Activated CD4-positive, alpha-beta T cell treated with anti-CD3 and anti-CD28 coated beads, Interleukin-2, amount 50 U/mL, for 24 hours (primary cell): ENCODE results near the gene OSTF1.

Experiments used
- DNase-seq, 2 donors: peaks; one replicate each; pipeline ENCODE4 v3.0.0-alpha.2; 2020; ENCODE audit warnings: low read depth in 1 of 2, low spot score in 1 of 2

Gene OSTF1

DNA sequence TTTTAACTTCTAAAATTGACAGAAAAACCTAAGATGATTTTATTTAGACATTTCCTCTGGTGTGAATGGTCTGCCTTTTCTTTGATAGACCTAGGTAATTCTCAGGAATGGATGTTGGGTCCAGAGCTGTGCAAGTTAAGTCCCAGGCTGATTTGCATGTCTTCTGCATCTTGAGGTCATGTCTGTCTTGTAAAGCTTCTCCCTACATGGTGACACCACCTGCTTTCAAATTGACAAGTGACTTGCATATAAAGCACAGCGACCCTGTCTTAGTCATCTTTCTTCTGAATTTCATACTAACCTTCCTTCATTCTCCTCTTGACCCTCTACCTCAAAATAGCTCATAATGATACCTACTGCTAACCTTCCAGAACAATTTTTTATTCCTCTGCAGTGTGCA lies 29.2 kb downstream of the OSTF1 start:
- no peak for DNase-seq

DNA sequence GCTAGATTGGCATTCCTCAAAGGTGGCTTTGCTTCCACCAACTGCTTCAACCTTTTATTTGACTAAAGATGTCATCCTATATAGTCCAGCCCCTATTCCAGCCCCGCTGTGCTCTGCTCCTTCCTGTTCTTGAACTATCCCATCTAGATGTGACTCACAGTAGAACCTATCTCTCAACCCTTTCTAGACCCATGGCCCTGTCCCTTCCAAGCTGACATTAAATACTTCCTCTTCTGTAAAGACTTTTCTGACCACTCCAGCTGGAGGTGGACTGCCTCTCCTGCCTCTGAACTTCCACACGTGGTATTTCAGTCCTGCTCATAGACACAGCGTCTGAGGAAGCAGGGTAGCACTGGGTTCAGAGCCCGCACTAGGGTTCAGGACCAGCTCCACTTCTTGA lies 32.4 kb downstream of the OSTF1 start:
- DNase-seq = no peak

DNA sequence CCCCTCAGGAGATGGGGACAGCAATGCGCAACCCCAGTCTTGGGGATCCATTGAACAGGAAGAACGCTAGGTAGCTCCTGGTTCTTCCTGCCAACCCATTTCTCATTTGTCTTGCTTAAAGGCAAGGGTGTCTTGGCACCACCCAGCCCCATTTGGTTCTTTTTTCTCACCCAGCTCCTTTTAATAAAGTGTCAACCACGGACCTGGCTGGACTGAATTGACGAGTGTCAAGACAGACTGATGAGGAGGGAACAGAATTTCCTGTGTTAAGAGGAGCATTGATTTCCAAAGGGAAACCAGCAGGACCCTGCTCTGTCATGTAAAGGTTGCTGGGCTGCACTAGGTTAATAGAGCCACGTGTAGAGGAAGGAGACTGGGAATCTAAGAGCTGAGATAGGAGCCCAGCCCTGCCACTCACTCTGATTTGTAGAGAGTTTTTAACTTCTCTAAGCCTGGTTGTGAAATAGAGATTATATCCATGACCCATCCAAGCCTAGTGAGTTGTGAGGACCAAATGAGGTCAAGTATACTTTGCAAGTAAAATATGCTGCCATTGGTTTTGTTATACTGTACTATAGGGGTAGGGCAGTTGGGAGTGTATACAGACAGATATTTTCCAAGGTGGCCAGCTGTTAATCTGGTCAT lies 33.7 kb downstream of the OSTF1 start:
- no peak for DNase-seq

DNA sequence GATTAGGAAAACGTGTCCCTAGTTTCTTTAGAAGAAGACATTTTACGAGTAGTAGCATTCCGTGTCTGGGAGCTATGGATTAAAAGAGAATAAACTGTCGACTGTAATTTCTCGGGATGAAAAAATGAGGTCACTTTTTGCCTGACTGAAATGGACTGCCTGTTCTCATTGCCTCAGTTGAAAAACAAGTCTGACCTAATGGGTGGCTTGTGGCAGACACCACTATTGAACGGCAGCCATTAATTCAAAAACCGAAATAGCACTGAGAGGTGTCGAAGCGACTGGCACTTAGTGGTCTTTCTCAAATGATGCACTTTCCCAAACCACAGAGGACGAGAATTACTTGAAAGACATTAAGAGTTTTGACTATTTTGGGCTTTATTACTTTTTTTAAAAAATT lies 35.4 kb downstream of the OSTF1 start:
- no peak for DNase-seq

DNA sequence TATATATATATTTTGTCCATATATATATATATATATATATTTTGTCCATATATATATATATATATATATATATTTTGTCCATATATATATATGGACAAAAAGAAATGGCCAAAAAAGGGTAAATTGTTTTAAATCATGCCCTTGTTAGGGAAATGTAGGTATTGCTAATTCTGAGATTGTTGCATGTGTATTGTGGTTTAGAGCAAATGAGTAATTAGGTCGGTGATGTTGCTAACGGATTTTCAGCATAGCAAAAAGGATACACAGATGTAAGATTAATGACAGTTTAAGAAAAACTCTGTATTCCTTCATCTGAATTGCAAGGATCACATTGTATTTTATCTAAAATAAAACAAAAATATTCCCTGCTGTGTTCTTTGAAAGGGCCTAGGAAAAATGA lies 40.2 kb downstream of the OSTF1 start:
- no peak for DNase-seq

DNA sequence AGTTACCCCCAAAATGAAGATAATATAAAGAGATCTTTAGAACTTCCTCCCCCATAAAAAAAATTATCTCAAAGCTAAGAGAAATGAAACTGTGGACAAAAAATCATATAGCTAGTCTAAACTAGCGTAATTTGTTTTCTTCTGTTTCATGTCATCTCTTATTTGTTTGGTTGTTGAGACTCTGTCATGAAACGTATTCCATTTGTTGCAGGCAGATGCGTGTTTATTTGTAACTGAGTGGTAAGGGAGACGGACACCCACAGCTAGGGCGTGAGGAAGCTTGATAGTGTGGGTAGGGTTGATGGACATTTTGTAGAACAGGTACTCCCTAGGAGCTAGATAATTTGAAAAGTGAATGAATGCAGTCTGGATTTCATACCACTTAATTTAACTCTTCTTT lies 41.9 kb downstream of the OSTF1 start:
- no peak for DNase-seq

DNA sequence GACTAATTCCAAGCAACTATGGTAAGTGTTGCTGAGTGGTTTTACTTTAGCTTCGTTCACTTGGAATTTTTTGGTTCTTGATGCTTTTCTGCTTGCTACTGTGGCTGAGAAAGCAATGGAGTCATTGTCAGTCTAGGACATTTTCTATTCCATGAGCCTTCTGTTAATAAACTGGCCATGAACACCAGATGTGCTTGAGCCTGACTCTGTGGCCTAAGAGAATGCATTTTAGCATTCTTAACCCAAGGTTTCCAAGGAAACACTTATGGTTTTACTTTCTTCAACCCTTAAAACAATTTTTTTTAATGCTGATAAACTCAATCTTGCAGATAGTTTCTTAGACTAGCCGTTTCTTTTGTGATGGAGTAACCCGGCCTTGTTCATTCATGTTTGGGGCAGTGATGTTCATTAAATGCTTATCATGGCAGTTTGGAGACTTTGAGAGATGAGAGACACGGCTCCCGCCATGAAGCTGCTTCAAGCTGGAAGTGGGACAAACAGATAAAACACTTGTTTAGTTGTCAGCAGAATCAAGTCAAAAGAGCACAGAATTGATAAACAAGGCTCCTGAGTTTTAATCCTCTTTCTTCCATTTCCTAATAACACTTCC lies 42.4 kb downstream of the OSTF1 start:
- DNase-seq = no peak

DNA sequence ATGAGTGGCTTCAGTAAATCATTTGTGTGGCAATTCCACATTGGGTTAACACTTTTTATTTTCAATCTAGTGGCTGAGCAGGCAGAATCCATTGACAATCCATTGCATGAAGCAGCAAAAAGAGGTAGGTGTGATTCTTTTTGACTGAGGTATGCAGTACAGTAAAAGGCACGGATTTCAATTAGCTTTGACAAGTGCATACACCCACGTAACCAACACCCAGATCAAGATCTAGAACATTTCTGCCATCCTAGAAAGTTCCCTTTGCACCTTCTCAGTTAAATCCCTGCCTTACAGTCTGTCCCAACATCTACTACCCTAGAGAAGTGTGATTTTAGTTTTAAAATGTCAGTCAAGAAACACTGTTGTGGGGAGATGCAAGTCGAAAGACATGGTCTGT lies 43.4 kb downstream of the OSTF1 start:
- DNase-seq = no peak

DNA sequence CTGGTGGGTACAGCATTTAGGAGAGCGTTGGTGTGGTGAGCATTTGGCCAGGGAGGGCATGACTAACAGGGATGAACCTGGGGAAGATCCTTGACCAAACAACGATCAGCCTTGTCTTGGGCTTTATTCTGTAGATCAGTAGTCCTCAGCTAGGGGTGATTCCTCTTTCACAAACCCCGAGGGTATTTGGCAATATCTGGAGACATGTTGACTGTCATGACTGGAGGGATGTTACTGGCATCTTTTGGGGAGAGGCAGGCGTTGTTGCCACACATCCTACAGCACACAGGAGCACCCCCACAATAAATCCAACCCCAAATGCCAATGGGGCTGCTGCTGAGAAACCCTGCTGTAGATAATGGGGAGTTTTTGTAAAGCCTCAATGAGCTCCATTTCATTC lies 43.9 kb downstream of the OSTF1 start:
- no peak for DNase-seq

DNA sequence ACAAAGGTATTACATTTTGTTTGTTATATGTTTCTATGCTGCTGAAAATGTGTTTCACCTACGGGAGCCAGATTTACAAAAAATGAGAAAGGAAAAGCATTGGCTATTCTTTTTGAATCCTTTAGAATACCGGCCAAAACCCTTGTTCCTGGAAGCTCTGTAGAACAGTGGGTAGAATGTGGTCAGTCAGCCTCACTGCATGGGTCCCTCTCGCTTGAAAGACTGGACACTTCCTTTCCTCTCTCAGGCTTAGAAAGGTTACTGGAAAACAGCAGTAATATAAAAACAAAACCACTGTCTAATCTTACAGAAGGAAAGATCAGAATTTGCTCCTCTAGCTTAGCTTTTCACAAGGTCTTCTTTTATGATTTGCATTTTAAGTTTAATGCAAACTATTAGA lies 45.1 kb downstream of the OSTF1 start:
- no peak for DNase-seq

DNA sequence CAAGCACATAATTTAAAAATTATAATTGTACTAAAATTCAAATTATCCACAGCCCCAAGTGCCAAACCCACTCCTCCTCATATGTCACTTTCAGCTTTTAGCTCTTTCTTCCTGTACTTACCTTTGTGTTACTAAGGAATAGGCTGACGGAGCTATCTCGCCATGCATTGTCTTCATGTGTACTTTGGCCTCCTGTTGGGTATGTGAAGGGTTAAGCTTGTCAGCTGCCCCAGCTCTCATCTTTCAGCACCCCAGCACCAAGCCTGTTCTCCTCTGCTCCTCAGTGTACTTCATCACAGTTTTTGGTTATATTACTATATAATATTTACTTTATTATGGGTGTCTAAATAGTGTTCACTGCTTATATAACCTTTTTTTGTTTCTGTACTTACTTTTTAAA lies 46.2 kb downstream of the OSTF1 start:
- no peak for DNase-seq

DNA sequence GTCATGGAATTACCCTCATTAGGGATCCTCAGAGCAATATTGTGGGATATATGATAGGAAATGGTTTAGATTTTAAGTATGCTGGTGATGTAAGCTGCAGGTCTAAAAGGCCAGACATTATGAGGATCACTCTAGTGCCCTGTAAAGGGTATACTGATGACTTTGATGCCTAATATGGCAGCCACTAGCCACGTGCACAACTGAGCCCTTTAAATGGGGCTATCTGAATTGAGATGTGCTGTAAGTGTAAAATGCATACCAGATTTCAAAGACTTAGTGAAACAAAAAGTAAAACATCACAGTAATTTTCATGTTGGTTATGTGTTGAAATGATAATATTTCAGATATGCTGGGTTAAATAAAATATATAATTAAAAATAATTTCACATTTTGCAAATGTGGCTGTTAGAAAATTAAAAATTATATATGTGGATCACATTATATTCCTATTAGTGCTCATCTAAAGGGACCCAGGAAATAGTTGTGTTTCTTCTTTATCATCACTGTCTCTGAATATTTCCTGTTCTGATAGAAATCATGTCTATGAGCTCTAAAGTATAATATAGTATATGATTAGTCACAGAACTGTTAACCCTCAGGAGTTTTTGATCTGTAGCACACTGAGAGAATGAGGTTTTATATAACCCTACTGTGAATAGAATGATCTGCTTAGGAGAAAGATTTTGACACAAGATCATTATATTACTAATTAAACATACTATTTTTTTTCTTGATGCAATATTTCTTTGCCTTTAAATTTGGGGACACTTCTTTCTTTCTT lies 50.1 kb downstream of the OSTF1 start:
- DNase-seq = no peak

DNA sequence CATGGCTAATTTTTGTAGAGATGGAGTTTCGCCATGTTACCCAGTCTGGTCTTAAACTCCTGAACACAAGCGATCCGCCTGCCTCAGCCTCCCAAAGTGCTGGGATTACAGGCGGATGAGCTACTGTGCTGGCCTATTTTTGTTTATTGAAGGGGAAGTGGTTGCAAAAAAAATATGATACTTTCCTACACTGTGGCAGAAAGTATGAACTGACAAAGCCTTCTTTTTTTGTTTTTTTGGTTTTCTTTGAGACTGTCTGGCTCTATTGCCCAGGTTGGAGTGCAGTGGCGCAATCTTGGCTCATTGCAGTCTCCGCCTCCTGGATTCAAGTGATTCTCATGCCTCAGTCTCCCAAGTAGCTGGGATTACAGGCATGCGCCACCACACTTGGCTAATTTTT lies 50.9 kb downstream of the OSTF1 start:
- no peak for DNase-seq

DNA sequence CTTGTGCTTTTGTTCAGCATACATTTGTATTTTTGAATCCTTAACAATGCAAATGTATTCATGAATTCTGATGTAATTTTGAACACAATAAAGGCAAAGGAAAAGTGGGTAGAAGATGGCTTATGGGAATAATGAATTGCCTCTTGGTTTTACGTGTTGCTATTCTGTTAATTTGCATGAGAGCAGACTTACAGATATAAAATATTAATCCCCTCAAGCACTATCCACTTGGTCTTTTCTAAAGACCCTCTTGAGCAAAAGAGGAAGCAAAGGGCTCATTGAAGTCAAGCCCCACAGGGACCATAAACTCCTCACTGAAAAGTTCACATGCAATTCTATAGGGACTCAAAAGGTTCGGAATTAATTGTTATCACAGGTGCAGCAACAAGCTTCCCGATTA lies 51.9 kb downstream of the OSTF1 start:
- DNase-seq = no peak

DNA sequence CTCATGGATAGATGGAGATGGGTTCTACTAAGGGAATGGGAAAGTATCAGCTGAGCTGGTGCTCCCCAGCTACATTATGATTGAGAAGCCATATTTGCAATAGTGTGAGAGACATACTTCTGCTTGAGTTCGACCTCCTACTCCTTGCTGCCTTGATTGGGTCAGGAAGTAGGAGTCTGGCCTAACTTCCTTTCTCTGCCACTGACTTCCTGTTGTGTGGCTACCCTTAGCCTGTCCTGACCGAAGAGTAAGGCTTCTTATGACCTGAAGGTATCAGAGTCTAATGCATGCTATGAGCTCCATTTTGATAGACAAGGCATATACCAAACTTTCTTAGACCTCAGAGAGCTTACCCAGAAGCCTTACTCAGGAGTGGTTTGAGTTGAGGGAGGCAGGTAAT lies 53.9 kb downstream of the OSTF1 start:
- DNase-seq = no peak

DNA sequence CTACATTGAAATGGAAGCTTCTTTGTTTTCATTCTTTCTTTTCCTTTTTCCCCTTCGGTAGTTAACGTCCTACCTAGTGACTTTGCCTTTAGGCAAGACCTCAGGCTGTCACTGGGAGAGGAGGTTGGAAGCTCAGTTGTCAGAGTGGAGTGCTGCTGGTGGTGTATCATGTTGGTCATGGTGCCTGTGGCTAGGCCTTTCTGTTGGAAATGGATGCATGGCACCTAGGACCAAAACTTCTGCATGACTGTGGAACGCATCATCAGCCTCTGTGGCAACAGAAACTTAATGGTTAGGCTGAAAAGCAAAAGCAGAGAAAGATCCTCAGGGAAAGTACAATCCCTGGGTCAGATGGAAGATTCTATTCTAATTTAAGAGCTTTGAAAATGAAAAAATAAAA lies 57.9 kb downstream of the OSTF1 start:
- DNase-seq = no peak

DNA sequence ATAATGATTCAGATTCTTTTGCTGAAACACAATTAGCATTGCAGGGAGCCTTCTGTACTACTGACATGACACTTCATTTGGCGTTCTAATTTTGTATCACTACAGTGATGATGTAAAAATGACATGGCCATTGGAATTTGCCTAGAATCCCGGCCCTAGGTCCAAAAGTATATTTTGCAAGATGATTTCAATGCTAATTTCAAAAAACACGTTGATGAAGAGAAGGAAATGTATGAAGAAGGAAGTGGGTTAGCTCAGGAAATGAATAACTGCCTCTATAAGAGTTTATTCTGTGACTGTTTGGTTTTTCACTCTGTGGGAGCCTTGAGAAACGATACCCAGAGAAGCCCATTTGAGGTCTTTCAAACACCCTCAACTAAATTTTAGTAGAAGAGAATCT lies 59.3 kb downstream of the OSTF1 start:
- no peak for DNase-seq

DNA sequence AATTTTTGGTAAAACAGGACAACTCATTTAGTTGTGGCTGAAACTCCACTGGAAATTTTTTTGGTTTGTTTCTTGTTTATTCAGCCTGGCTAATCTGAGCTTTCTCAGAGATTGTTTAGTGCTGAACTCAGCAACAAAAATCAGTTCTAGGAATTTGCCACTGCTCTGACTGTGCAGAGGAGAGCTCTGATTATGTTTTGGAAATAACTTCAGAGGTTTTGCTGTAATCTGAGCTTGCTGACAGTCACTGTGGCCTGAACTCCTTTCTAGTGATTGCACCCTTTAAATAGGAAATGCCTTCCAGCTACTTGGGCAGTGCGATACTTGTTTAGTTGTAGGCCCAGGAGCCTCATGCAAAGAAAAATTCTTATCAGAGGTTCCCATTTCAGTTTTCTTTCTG lies 60.2 kb downstream of the OSTF1 start:
- no peak for DNase-seq

DNA sequence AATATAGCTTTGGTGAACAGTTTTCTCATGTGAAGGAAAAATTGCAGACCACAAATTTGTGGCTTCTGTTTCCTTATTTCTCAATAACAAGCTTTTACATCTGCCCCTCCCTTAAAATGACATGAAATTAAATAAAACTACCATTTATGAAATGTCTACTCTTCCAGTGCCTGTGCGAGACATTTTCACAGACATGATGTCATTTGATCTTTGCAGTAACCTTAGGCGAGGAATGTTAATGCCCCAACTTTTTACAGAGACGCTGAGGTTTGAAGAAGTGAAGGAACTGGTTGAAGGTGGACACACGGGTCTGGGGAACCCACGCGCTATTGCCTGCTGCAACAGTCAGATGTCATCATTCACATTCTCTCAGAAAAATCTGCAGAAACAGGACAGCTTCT lies 61.5 kb downstream of the OSTF1 start:
- no peak for DNase-seq

DNA sequence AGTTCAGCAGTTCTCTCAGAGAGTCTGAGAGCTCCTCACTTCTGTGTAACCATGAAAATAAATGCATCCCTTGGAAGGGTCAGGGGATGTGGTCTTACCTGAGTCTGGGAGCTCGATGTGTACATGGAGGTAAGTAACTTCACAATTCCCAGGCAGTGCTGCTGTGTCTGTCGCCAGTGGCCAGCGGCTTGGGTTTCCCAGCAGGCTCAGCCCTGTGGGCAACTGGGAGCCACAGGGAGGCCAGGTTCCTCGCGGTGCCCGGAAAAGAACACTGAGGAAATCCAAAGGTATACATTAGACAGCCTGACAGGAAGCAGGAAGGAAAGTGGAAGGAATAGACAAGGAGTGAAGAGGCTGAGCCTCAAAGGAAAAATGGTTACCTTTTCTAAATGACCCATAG lies 62.2 kb downstream of the OSTF1 start:
- DNase-seq = no peak

DNA sequence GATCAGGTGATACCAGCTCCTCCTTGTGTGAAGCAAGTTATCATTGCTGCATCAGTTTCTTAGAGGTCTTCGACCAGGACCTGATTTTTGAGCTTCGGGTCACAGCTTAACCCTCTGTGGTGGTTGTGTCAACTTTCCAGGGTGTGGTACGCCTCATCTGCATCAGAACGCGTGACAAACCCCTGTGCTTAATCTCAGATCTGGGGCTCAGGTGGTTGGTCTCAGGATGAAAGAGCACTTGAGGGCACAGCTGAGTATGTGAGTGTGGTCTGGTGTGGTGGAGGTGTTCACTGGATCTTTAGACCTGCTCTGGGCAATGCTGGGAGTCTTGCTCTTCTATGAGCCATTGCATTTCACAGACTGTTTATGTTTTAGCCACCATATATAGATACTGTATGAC lies 64.1 kb downstream of the OSTF1 start:
- DNase-seq = peak in 1 of 2 donors; percentile 21

DNA sequence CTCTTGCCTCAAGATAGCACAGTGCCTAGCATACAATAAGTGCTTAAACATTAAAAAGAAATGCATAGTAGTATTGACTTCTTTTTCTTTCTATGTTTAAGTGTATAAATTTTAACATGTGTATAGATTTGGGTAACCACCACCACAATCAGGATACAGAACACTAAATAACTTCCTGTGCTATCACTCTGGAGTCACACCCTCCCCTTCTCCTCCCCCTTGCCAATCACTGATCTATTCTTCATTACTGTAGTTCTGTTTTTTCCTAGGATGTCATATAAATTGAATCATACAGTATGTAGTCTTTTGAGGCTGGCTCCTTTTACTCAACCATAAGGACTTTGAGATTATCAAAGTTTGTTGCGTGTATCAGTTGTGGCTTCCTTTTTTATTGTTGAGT lies 68.5 kb downstream of the OSTF1 start:
- no peak for DNase-seq
